ENCODE measurements around the gene NUDT2.

The NUDT2 gene

GRCh38 chr9:34387239-34387638 is 57.9 kb downstream of the NUDT2 start:
- DNase-seq, result no peak

GRCh38 chr9:34392511-34392910 is 63.1 kb downstream of the NUDT2 start:
- DNase-seq, result no peak

Data from NCI-H2081 treated with DMSO at 0.1 percent for 48 hours (cell line).